ENCODE results near the gene CCDC188. TPM values are rescaled to one million over a fixed set of nuclear protein-coding genes. Genes with fewer than 3 reads are reported as not detected.

CCDC188 gene
- total RNA-seq, 1 donor from 2014 or later, result not detected

- Histone ChIP-seq H3K79me2 (ENCODE audit: insufficient read depth, low read length) (no peaks in the 10 kb centered on the region), H3K27ac (ENCODE audit: low read depth, low read length) (no peak overlapping the region), H4K20me1 (ENCODE audit: insufficient read depth, low read length) (no peaks in the 10 kb centered on the region), H2AFZ (ENCODE audit: low read depth, low read length) (no peak overlapping the region), H3K9me3 (ENCODE audit: insufficient read depth, low read depth, low read length) (no peaks in the 10 kb centered on the region), H3K4me1 (ENCODE audit: insufficient read depth, low read length) (no peaks in the 10 kb centered on the region), H3K27me3 (ENCODE audit: insufficient read depth, low read length) (peaks cover 3% of the 10 kb centered on the region), H3K36me3 (ENCODE audit: insufficient read depth, low read length) (no peaks in the 10 kb centered on the region), H3K4me2 (ENCODE audit: low read length) (no peak overlapping the region), H3K9ac (ENCODE audit: low read length) (no peak overlapping the region), H3K4me3 (ENCODE audit: insufficient read depth, low read depth, low read length) (no peak overlapping the region)
- no peak for DNase-seq (ENCODE audit: low read depth)
- peaks cover 31% of the 10 kb centered on the region for H3K27me3 Mint-ChIP-seq (ENCODE audit: low read depth, unreplicated experiment)
- no peak for FAIRE-seq
- no peaks in the 10 kb centered on the region for H3K4me1 Mint-ChIP-seq (ENCODE audit: low read depth, unreplicated experiment)
- H3K36me3 Mint-ChIP-seq (ENCODE audit: low read depth, unreplicated experiment), result no peaks in the 10 kb centered on the region
- H3K9me3 Mint-ChIP-seq (ENCODE audit: unreplicated experiment), result no peaks in the 10 kb centered on the region
- no peak for TF ChIP-seq CTCF (IDR thresholded peaks at IDR 0.05; ENCODE audit: insufficient read depth, low read depth, low read length)
- TF ChIP-seq EZH2 (IDR thresholded peaks at IDR 0.05; ENCODE audit: insufficient read depth, low read length), result no peak
- H3K27ac Mint-ChIP-seq (ENCODE audit: unreplicated experiment), result no peak overlapping the region
- no peak overlapping the region for H3K4me3 Mint-ChIP-seq (ENCODE audit: unreplicated experiment)
These were observed 45.4 kb upstream of the CCDC188 start for GRCh38 chr22:20196094-20196842.

GRCh38 chr22:20194681-20195593, 44.1 kb upstream of the CCDC188 start:
- no peaks in the 10 kb centered on the region for H3K36me3 Mint-ChIP-seq (ENCODE audit: low read depth, unreplicated experiment)
- Histone ChIP-seq H3K4me2 (ENCODE audit: low read length) (no peak overlapping the region), H2AFZ (ENCODE audit: low read depth, low read length) (no peak overlapping the region), H3K4me1 (ENCODE audit: insufficient read depth, low read length) (no peaks in the 10 kb centered on the region), H3K79me2 (ENCODE audit: insufficient read depth, low read length) (no peaks in the 10 kb centered on the region), H3K9ac (ENCODE audit: low read length) (no peak overlapping the region), H3K27ac (ENCODE audit: low read depth, low read length) (no peak overlapping the region), H3K27me3 (ENCODE audit: insufficient read depth, low read length) (peaks cover 3% of the 10 kb centered on the region), H3K36me3 (ENCODE audit: insufficient read depth, low read length) (no peaks in the 10 kb centered on the region), H4K20me1 (ENCODE audit: insufficient read depth, low read length) (no peaks in the 10 kb centered on the region), H3K4me3 (ENCODE audit: insufficient read depth, low read depth, low read length) (no peak overlapping the region), H3K9me3 (ENCODE audit: insufficient read depth, low read depth, low read length) (no peaks in the 10 kb centered on the region)
- TF ChIP-seq EZH2 (IDR thresholded peaks at IDR 0.05; ENCODE audit: insufficient read depth, low read length), result no peak
- TF ChIP-seq CTCF (IDR thresholded peaks at IDR 0.05; ENCODE audit: insufficient read depth, low read depth, low read length), result no peak
- FAIRE-seq (no peak), DNase-seq (ENCODE audit: low read depth) (no peak)
- no peak overlapping the region for H3K27ac Mint-ChIP-seq (ENCODE audit: unreplicated experiment)
- no peak overlapping the region for H3K4me3 Mint-ChIP-seq (ENCODE audit: unreplicated experiment)
- no peaks in the 10 kb centered on the region for H3K4me1 Mint-ChIP-seq (ENCODE audit: low read depth, unreplicated experiment)
- H3K9me3 Mint-ChIP-seq (ENCODE audit: unreplicated experiment), result no peaks in the 10 kb centered on the region
- H3K27me3 Mint-ChIP-seq (ENCODE audit: low read depth, unreplicated experiment), result peaks cover 40% of the 10 kb centered on the region
